GM18508 (cell line): Measurements from ENCODE around the gene LYPD6B.

Source experiments
- ATAC-seq: cut with Tn5 transposase; IDR thresholded peaks from one replicate; pipeline ENCODE4 v1.9.1; 2021; ENCODE audit warnings: moderate number of reproducible peaks; ENCODE audit not compliant: insufficient read depth, unreplicated experiment

LYPD6B gene

DNA sequence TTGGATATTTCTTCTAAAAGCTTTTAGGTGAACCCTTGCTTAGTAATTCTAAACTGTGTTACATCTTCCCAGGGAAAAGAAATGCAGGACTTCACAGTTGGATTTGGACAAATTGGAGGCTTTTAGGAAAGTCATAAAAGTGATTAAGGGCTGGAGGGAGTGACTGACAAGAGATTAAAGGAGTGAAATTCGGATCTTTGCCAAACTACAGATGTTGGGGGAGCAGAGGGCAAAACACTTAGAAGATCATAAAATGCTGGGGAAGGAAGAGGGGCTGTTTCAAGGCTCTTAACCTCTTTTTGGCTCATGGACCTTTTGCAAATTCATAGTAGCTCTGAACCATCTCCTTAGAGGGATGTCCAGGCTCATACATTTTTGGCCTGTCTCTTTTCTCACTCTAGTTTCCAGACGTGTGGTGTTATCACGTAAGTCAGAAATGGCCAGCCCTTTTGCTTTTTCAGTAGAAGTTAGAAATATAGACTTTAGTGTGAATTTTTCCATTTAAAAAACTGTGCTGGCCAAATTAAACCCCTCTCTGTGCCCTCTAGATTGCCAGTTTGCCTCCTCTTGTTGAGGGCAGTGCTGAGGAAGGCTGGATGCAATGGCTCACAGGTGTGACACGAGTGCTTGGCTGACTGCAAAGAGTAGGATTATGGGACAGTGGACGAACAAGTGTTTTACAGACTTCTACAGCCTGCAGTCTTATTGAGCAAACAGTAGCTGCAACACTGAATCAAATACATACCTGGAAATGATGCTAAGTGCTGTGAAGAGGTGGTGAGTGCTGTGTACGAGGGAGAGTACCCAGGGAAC, 109.9 kb downstream of the LYPD6B start:
- no peak for ATAC-seq

DNA sequence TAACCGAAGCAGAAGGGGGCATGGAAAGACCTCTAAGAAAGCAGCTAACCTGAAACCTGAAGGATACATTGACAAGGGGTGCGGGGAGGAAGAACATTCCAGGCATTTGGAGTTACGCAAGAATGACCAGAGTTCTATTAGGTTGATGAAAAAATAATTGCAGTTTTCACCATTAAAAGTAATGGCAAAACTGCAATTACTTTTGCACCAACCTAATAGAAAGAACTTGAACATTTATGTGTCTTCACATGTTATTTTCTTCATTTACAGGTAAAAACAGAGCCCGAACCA, 110.5 kb downstream of the LYPD6B start:
- ATAC-seq: no peak

DNA sequence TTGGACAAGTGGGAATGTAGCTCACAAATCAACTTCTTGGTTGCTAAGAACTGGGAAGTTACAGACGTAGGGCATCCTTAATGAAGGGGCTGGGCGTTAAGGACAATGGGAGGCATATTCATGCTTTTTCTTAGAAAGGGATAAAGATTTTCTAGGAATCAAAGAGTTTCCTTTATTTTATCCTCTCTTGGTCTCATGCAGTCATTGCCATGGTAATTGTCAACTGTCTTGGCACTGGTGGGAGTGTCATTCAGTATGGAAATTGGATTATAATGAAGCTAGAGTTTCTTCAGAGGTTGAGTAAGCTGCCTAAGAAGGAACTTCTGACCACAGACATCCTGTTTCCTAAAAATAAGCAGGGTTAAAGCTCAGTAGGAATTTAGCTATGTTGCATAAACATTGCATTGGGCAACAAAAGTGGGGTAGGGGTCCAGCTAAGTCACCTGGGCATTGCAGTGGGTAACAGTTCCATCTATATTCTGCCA, 114.0 kb downstream of the LYPD6B start:
- ATAC-seq: no peak

DNA sequence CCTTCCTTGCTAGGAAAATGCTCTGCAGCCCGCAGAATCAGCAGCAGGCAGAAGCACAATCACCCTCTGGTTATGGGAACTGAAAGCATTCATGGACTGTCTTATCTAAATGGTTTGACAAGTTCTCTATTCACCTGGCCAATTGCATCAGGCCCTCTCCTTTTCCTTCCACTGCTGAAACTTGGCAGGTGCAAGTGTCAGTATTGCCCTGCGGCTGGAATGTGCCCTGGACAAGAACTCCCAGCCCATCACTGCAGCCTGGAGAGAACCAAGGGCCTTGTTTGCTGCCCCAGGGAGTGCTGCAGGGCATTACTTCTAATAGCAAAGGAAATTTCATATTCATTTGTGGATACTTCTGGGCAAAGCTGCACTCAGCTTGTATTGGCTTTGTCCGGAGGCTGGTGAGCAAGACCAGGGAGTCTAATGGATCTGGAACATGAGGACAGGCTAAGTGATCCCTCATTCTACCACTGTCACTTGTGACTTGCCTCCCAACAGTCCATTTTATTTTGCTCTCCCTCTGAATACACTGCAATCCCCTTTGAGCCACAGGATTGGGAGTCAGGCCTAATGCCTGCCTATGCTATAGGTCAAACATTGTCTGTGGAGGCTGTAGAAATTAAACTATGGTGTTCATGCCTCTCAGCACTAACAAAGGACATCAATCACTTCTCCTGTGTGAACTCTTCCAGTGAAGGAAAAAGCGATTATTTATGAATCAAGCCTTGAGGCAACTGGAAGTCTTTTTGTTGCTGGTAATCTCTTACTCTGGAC, 116.9 kb downstream of the LYPD6B start:
- ATAC-seq: no peak

DNA sequence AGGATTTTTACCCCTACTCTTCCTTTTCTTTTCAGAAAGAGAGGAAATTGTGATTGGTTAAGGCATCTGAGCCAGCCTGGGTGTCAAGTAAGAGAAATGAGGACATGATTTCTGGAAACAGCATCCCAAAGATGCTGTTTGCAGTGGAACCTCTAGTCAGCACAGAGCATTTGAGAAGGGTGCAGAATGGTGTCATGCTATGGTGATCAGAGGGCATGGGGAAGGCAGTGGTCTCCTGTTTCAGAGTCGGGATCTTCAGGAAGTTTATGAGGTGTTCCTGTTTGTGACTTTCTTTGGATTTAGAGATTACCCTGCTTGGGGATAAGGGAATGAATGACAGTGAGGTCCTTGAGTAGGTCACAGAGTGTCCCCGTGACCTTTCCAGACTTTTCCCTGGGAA, 117.5 kb downstream of the LYPD6B start:
- no peak for ATAC-seq

DNA sequence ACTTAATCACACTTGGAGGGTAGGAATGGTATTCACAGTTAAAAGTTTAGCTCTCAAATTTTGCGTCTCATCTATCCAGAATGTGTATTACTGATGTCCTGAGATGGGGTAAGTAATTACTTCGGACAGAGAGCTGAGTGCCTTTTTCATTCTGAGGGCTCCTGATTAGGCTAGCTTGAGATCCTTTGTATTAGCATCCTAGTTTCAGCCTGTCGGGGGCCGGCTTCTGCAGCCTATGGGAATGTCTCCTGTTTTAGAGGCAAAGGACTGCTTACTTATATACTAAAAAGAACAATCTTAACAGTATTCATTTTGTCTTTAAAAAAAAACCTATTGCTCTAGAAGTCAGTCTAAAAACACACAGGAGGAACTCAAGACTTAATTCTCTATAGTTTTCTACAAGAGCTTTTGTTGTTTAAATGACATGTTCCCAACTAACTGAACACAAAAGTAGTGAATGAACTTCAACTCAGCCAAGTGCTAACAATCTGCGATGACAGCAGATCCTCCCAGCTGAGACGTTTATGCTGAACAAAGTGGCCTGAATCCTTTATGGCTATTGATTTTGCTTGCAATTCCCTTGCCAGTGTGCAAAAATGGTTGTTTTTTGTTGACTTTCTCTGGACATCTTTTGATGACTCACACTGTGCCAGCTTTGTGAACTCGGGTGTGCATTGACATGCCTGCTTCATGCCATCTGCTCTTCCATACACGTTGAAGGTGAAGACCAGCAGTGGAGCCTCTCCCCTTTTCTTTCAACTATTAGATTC, 118.7 kb downstream of the LYPD6B start:
- ATAC-seq: no peak

DNA sequence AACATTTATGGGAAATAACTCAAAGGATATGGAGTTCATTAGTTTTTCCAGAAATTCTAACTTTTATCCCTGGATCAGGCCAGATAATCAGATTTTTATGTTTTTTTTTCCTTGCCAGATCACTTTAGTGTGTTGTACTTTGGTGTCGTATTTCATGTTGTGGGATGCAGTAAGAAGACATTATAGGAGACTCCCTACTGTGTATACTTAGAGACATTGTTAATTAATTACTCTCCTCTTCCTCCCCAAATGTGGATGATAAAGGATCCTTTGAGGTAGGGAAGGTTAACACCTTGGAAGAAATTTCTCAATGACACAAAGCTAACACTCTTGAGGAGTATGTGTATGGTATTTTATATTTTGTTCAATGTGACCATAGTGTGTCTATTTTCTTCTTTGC, 120.5 kb downstream of the LYPD6B start:
- no peak for ATAC-seq

DNA sequence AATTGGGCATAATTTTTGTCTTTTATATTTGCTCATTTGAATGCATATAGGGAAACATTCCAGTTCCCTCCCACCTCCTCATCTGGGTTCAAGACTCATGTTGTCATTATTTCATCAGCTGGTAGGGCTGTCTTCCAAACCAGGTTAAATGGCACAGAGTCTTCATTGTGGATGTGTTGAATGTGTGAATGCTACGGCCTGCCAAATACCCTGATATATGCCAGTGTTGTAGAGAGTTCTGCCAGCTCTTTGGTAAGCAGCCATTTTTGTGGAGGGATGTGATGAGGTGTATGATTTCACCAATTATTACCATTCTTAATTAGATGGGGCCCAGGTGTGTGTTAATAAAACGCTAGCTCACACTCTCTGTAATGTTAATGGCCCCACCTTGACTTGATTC, 121.7 kb downstream of the LYPD6B start:
- ATAC-seq: no peak

DNA sequence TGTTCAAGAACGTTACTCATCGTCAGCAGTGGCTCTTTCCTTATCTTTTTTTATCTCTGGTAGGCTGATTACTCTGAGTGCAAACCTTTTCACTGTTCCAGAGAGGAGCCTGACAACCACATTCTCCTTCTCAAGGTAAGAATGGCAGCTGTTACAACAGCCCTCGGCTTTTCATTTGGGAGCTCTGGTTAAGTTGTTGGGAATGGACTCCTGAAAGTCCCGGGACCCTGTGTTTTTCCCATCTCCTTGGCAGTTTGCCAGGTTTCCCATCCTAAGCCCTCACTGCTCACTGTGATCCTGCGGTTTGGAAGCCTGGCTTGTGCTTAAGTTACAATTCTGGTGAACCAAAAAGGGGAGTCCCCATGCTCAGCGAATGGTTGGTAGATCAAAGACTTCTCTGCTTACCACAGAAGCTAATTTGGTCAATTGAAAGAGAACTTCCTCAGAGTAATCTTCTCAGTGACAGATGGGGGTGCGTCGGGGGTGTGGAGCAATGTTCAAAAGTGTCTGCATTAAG, 122.3 kb downstream of the LYPD6B start:
- ATAC-seq: peak; percentile 99

DNA sequence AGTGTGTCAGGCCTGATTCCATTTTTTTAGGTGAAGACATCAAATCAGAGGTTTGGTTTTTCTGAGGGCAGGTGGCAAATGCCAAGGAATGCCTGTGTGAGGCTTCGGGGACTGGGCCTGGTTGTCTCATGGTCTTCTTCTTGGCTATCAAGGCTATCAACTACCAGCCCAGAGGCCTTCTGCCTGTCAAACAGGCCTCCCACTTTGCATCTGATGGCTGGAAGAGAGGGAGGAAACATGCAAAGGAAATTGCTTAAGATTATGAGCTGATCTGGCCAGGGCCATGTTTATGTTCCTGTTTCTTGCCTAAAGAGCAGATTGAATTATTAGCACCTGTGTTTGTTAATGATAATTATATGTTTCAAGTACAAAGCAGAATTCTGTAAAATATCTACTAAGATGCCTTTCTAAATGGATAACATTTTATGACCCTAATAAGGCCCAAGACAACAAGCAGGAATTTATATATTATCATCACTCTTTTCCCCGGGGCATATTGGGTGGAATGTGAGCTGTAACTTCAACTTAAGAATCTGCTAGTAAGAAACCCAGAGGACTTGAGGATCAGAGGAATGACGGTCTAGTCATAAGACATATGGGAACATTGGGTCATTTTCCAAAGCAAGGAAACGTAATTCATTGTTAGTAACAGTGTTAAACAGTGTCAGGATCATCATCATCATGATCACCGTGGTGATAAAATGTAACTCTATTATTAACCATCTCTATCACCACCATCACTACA, 123.2 kb downstream of the LYPD6B start:
- no peak for ATAC-seq

DNA sequence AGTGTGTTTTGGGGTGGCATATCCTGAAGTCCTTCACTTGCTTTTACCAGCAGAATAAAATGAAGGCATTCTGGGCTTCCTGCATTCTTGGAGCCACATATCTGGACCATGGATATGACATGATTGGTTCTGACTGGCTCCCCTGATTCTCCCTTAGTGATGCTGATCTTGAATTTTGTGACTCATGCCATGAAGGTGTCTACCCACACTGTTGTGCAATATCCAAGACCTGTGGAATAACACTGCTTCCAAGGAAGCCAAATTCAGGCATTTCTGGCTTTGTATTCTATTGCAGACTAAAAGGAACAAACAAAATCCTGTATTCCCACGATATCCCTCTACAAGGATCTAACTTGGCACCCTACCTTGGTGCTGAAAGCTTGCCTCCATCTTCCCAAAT, 125.8 kb downstream of the LYPD6B start:
- no peak for ATAC-seq

DNA sequence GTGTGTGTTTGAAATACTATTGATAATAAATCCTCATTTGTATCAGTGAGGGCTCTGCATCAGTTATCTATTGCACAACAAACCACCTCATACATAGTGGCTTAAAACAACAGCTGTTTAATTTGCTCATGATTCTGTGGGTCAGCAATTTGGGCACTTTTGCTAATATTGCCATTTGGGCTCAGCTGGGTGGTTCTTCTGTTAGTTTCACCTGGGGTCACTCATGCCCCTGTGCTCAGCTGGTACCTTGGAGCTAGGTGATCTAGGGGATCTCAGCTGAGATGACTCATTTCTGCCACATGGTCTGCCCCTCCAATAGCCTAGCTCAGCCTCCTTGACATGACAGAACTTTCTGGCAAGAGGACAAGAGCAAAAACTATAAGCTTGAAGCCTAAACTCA, 126.3 kb downstream of the LYPD6B start:
- ATAC-seq: no peak

DNA sequence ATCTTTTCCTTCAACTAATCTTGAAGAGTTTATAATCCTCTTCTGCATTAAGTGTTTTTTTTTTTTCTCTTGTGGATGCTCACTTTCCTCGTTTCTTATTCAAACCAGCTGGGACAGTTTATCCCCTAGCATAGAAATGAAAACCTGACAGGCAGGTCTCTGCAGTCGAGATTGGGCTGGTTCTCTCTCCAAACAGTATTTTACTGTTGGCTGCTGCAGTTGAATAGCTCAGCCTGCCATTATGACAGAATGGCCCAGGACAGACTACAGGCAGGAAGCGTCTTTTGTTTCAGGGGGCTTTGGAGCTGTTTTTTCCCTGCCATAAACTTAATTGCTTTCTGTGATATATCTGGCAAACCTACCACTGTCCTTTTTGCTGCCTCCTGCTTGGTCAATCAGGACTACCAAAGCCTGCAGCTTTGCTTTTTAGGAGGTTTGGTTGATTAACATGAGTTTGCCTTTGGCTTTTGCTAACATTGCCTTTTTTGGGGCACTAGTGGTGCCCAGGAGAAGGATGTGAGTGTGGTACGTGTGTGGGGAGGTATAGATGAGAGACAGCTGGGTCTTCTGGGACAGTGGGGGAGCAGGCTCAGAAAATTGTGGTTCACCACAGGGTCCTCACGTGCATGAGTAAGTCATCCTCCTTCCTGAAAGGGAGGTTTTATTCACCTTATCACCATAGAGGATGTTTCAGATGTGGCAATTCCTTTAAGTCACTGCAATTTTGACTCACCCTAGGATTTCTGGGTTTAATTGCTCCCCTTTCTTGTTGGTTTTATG, 128.7 kb downstream of the LYPD6B start:
- ATAC-seq: peak; percentile 68

DNA sequence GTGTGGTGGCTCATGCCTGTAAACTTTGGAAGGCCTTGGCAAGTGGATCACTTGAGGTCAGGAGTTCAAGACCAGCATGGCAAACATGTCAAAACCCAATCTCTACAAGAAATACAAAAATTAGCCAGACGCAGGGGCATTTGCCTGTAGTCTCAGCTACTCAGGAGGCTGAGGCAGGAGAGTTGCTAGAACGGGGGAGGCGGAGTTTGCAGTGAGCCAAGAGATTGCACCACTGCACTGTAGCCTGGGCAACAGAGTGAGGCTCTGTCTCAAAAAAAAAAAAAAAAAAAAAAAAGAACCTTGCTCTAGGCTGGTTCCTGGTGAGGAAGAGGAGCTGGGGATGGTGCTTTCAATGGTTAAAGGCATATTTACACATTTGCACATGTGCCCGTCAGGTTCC, 129.4 kb downstream of the LYPD6B start:
- no peak for ATAC-seq

DNA sequence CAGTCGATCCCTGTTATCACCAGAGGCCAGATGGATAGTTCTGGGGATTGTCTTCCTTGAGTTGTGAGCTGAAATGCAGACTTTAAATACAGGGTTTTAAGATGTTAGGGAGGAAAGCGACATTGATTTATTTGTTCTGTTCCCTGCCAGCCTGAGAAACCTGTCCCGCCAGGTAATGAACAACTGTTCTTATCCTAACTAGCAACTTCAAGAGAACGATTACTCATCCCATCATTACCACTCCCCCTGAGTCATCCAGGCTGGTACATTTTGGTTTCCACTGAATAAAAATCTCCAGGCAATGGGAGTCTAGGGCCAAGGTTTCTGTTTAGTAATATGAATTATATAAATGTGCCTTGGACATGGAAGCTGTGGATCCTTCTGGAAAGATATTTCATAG, 131.2 kb downstream of the LYPD6B start:
- no peak for ATAC-seq

DNA sequence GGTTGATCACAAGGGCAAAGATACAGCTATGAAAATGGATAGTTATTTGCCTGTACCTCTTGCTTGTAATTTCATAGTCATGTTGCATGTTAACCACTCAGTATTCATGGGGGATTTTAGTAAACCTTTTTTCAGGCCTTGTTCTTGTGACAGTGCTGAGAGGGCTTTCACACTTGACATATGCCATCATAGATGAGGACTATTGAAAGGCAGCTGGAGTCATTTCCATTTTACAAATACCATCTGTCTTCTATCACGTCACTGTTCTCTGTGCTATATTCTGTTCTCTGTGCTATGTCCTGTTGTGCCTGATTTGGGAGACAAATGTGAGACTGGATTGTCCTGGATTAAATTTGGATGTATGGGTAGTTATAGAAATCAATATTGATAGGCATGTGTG, 131.7 kb downstream of the LYPD6B start:
- no peak for ATAC-seq

DNA sequence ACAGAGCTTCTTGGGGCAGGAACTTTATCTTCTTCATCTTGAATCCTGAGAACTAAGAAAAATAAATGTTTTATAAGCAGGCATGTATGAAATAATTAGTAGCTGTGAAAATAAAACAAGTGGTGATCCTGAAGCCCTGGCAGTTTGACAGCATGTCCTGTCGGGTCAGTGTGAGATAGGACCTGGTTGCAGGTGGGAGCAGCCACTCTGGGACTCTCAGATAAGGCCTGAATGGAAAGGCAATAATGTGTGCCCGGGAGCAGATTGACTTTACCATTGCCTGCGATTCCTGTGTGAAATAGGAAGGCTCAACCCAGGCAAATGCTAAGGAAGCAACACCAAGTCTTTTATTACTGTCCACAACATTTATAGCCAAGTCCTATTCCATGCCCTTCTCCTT, 132.4 kb downstream of the LYPD6B start:
- ATAC-seq: no peak

DNA sequence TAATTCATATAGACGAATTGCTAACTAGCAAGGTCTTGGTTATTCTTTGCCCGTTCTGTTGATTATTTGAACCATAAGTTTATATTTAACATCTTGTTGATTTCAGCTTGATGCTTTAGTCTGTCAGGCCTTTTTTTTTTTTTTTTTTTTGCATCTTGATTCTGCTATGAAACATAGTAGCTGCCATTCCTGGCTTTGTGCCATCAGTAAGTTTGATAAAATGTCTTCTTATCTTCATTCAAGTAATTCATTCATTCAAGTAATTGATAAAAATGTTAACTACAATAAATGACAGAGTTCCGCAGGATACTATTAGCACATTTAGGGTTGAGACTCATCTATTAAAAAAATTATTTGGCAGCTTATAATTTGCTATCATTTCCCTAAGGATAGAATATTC, 134.7 kb downstream of the LYPD6B start:
- ATAC-seq: no peak

DNA sequence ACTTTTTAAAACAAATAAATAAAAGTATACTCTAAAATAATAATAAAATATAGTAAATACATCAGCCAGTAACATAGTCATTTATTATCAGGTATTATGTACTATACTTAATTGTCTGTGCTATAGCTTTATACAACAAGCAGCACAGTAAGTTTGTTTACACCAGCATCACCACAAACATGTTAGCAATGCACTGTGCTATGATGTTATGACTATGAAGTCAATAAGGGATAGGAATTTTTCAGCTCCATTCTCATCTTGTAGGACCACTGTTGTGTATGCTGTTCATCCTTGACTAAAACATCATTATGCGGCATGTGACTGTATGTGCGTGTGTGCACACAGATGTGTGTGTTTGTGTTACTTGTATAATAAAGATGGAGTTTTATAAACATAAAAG, 137.5 kb downstream of the LYPD6B start:
- no peak for ATAC-seq
